ENCODE measurements around the gene NTF4.

The NTF4 gene

GRCh38 chr19:49017041-49017665 is 47.5 kb downstream of the NTF4 start, which contains the start of gene LHB:
Gene LHB (minus strand): TSS chr19:49017091. CDS start chr19:49017081, 10 bp downstream.
- no peak for DNase-seq (ENCODE audit: extremely low spot score)
- TF ChIP-seq CTCF (IDR thresholded peaks at IDR 0.05; ENCODE audit: control extremely low read depth, extremely low read depth, low read depth, missing control alignments) = no peak
- POLR2A ChIA-PET = interaction anchor here (0.6 kb wide), 1 partner anchor 142 kb away, joined by 6 read pairs; no protein-coding TSS in a partner anchor
- CTCF ChIA-PET = interaction anchor here (1.1 to 3.6 kb wide), 5 partner anchors 9 to 24 kb away, joined by 4 to 28 read pairs (median 12); partner anchors contain the start of genes GYS1 and RUVBL2

DNA sequence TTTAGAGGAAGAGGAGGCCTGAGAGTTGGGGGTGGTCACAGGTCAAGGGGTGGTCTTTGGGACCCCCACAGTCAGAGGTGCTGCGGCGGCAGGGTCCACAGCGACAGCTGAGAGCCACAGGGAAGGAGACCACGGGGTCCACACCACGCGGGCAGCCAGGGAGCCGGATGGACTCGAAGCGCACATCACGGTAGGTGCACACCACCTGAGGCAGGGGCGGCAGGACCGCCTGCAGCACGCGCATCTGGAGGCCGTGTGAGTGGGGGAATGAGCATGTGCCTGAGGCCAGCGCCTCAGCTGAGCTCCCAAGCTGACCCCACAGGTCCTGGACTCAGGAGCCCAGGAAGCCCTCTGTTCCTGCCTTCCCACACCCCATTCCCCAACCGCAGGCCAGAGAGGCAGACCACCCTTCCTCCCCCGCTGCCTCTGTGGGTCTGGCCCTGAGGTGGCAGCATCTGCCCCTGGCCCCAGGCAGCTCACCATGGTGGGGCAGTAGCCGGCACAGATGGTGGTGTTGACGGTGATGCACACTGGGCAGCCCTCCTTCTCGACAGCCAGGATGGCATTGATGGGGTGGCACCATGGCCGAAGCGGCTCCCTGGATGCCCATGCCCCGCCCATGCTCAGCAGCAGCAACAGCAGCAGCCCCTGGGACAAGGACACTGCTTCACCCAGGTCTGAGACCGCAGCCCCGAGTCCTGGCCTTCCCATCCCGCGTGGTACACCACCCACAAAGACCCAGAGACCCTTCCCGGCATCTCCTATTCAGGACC is 48.4 kb downstream of the NTF4 start:
- DNase-seq (ENCODE audit: extremely low spot score) = no peak
- CTCF ChIA-PET = interaction anchor here (0.5 to 1.6 kb wide), 2 partner anchors 16 to 44 kb away, joined by 3 to 4 read pairs; no protein-coding TSS in a partner anchor
- TF ChIP-seq CTCF (IDR thresholded peaks at IDR 0.05; ENCODE audit: control extremely low read depth, extremely low read depth, low read depth, missing control alignments) = no peak
- POLR2A ChIA-PET = interaction anchor here (0.6 kb wide), 2 partner anchors 23 to 135 kb away, joined by 3 to 4 read pairs; partner anchors contain the start of gene RUVBL2

GRCh38 chr19:49014870-49015255 is 49.8 kb downstream of the NTF4 start:
- DNase-seq (ENCODE audit: extremely low spot score) = no peak
- no peak for TF ChIP-seq CTCF (IDR thresholded peaks at IDR 0.05; ENCODE audit: control extremely low read depth, extremely low read depth, low read depth, missing control alignments)
- ChIA-PET POLR2A (no interaction called here), CTCF (interaction anchor here (1.5 to 3.5 kb wide), 3 partner anchors 15 to 22 kb away, joined by 4 to 36 read pairs (median 8); partner anchors contain the start of genes GYS1 and RUVBL2)

- CTCF ChIA-PET = interaction anchor here (1.5 to 3.5 kb wide), 2 partner anchors 15 to 21 kb away, joined by 8 to 36 read pairs; partner anchors contain the start of genes GYS1 and RUVBL2
- TF ChIP-seq CTCF (IDR thresholded peaks at IDR 0.05; ENCODE audit: control extremely low read depth, extremely low read depth, low read depth, missing control alignments) = no peak
- POLR2A ChIA-PET = interaction anchor here (0.6 to 0.8 kb wide), 3 partner anchors 10 to 431 kb away, joined by 3 to 7 read pairs (median 6); no protein-coding TSS in a partner anchor
- DNase-seq (ENCODE audit: extremely low spot score) = no peak
Measured at GRCh38 chr19:49014123-49014869, 50.3 kb downstream of the NTF4 start.

DNA sequence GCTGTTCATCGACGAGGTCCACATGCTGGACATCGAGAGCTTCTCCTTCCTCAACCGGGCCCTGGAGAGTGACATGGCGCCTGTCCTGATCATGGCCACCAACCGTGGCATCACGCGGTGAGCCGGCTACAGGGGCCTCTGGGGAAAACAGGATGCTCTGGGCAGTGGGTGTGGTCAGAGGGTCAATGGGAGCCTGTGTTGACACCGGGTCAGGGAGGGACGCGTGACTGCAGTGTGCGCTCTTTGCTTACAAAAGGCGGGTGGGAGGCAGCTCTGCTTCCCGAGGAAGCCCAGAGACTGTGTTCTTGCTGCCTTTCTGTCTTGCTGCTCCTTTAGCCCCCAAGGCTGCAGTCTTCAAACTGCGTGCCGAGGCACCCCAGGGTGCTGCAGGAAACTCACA is 53.4 kb downstream of the NTF4 start:
- no peak for TF ChIP-seq CTCF (IDR thresholded peaks at IDR 0.05; ENCODE audit: control extremely low read depth, extremely low read depth, low read depth, missing control alignments)
- POLR2A ChIA-PET = no interaction called here
- DNase-seq (ENCODE audit: extremely low spot score) = no peak
- CTCF ChIA-PET = interaction anchor here (3.5 to 3.9 kb wide), 2 partner anchors 12 to 13 kb away, joined by 36 to 45 read pairs; no protein-coding TSS in a partner anchor

Measured in GM10248 (cell line).